Hypothalamus (tissue), 51 donors: ENCODE results near the gene FOLR3.
"Not testable (repeated sequence)": the region's sequence is repeated elsewhere in the genome, so short reads cannot be mapped to it uniquely, and the experiment has no call there.

Source experiments
- DNase-seq, 51 donors: peaks; one replicate each; lab custom pipeline; 2025; lab: John Stamatoyannopoulos, UW

FOLR3 gene

GRCh38 chr11:72122607-72123006 is 12.9 kb upstream of the FOLR3 start:
- no peak for DNase-seq

- DNase-seq: no peak
Observed at GRCh38 chr11:72123117-72123653, 12.3 kb upstream of the FOLR3 start.

GRCh38 chr11:72124046-72124445 is 11.5 kb upstream of the FOLR3 start:
- DNase-seq: no peak

GRCh38 chr11:72125956-72126355 is 9.6 kb upstream of the FOLR3 start:
- no peak for DNase-seq

GRCh38 chr11:72127923-72128322 is 7.6 kb upstream of the FOLR3 start:
- DNase-seq: no peak

- no peak for DNase-seq
Observed at GRCh38 chr11:72129381-72129780, 6.1 kb upstream of the FOLR3 start.

GRCh38 chr11:72132646-72133045 is 2.9 kb upstream of the FOLR3 start:
- DNase-seq: no peak

GRCh38 chr11:72135891-72136683 is 562 bp downstream of the FOLR3 start:
- no peak for DNase-seq

- no peak for DNase-seq
Observed at GRCh38 chr11:72136684-72137262, 1.2 kb downstream of the FOLR3 start.

GRCh38 chr11:72138821-72139390 is 3.4 kb downstream of the FOLR3 start:
- no peak for DNase-seq

- no peak for DNase-seq
Observed at GRCh38 chr11:72139500-72139899, 4.0 kb downstream of the FOLR3 start.

GRCh38 chr11:72140661-72141060 is 5.1 kb downstream of the FOLR3 start:
- no peak for DNase-seq

GRCh38 chr11:72141066-72141465 is 5.5 kb downstream of the FOLR3 start:
- DNase-seq: no peak

GRCh38 chr11:72142086-72142485 is 6.6 kb downstream of the FOLR3 start:
- DNase-seq: not testable (repeated sequence)

- not testable (repeated sequence) for DNase-seq
Observed at GRCh38 chr11:72142543-72142942, 7.0 kb downstream of the FOLR3 start.

GRCh38 chr11:72144807-72145565 is 9.5 kb downstream of the FOLR3 start:
- DNase-seq: no peak

- no peak for DNase-seq
Observed at GRCh38 chr11:72146625-72147024, 11.1 kb downstream of the FOLR3 start.

GRCh38 chr11:72150882-72151281 is 15.4 kb downstream of the FOLR3 start:
- DNase-seq: no peak

- DNase-seq: not testable (repeated sequence)
Observed at GRCh38 chr11:72153874-72154273, 18.3 kb downstream of the FOLR3 start.

- no peak for DNase-seq
Observed at GRCh38 chr11:72154816-72155215, 19.3 kb downstream of the FOLR3 start.

GRCh38 chr11:72155751-72156150 is 20.2 kb downstream of the FOLR3 start:
- DNase-seq: no peak
